SH-SY5Y (cell line): Measurements from ENCODE around the gene VSIG8.

Experiments used
- GATA2 ChIP-seq: IDR thresholded peaks from 2 replicates; pipeline ENCODE4 v1.6.1; 2011; ENCODE audit warnings: mild to moderate bottlenecking, low read depth, low read length
- GATA3 ChIP-seq: IDR thresholded peaks from 2 replicates; pipeline ENCODE4 v1.6.1; 2011; ENCODE audit warnings: low read depth, mild to moderate bottlenecking, low read length, moderate library complexity

DNA sequence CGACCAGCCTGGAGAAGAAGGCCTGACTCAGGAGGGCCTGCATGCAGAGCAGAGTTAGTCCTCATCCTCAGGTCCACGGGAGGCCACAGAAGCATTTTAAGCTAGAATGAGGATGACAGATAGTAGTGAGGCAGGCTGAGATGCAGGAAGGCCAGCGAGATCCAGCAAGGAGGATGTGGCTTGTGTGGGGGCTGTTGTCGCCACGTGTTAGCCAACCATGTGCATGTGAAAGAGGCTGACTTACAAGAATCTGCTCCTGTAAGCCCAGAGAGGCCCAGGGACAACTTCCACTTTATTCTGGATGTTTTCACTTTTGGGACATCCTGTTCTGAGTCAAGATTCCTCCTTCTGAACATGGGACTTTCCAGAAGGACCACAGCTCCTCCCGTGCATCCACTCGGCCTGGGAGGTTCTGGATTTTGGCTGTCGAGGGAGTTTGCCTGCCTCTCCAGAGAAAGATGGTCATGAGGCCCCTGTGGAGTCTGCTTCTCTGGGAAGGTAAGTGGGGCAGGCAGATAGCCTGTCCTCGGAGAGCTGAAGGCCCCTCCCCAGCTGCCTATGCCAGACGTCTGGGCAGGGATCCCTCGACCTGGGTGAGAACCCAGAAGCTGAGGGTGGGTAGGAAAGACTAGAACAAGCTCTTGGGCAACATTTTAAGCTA, 35.9 kb downstream of the VSIG8 start, which contains the start of gene SLAMF8:
- TF ChIP-seq GATA2 (no peak), GATA3 (no peak)
